Retinal pigment epithelial cell (primary cell): Measurements from ENCODE around the gene MIXL1.
"Not testable (repeated sequence)": the region's sequence is repeated elsewhere in the genome, so short reads cannot be mapped to it uniquely, and the experiment has no call there.

Experiments
- DNase-seq: peaks from one replicate; pipeline ENCODE4 v3.0.0-alpha.2; 2010; ENCODE audit warnings: low read depth
- H3K4me3 ChIP-seq: 2 replicates; pipeline ENCODE4 v1.5.1; 2011; ENCODE audit warnings: mild to moderate bottlenecking, low read length, control low read depth, moderate library complexity
- TF ChIP-seq, protein P1 (sequence below): conservative IDR thresholded peaks from 2 replicates; pipeline ENCODE4 v1.5.1; 2011; ENCODE audit warnings: low read depth, low read length, control low read depth, inconsistent platforms

The MIXL1 gene

DNA sequence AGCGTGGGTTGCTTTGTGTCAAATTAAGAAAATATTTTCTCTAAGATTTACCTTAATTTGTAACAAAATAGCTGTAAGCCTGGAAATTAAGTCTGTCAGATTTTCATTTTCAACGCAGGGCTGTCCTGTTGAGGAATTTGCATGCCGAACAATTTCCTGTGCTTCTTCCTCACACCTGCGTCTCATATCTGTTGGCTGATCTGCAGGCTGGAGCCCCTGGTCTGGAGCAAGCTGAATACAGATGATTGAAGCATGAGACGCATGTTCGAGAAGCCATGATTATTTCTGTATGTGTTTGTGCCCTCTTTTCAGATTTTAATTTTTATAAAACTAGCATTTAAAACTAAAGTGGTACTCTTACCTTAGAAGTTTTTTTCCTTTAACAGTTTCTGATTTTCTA is 9.8 kb downstream of the MIXL1 start:
- H3K4me3 ChIP-seq, result no peak overlapping the region
- no peak for DNase-seq
- TF ChIP-seq, protein P1, sequence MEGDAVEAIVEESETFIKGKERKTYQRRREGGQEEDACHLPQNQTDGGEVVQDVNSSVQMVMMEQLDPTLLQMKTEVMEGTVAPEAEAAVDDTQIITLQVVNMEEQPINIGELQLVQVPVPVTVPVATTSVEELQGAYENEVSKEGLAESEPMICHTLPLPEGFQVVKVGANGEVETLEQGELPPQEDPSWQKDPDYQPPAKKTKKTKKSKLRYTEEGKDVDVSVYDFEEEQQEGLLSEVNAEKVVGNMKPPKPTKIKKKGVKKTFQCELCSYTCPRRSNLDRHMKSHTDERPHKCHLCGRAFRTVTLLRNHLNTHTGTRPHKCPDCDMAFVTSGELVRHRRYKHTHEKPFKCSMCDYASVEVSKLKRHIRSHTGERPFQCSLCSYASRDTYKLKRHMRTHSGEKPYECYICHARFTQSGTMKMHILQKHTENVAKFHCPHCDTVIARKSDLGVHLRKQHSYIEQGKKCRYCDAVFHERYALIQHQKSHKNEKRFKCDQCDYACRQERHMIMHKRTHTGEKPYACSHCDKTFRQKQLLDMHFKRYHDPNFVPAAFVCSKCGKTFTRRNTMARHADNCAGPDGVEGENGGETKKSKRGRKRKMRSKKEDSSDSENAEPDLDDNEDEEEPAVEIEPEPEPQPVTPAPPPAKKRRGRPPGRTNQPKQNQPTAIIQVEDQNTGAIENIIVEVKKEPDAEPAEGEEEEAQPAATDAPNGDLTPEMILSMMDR, result no peak

DNA sequence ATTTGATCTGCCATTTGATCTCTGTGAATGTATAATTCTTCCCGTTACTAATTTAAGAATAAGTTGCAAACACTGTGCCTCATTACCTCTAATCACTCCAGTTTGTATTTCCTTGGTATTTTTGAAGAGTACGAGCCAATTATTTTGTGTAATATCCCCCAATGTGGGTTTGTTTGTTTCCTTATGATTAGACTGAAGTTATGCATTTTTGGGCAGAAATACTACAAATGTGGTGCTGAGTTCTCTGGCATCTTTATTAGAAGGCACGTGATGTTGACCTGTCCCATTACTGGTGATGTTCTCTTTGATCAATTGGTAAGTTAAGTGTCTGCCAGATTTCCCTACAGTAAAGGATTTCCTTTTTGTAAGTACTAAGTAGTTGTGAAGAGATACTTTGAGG is 10.3 kb downstream of the MIXL1 start:
- DNase-seq, result no peak
- TF ChIP-seq, protein P1, result no peak
- no peak overlapping the region for H3K4me3 ChIP-seq

DNA sequence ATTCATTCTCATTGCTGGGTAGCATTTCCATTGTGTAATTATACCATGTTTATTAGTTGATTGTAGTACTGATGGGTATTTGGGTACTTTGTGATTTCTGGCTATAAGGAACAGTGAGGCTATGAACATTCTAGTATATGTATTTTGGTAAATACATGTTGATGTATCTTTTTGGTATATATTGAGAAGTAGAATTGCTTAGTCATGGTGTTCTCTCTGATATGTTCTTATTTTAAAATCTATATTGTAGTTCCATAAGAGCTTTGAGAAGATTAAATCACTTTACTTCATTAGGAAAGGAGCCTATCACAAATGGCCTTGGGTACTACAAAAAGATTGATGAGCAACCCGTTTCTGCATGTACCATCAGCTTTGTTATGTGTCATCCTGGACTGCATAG is 13.4 kb downstream of the MIXL1 start:
- no peak for DNase-seq
- TF ChIP-seq, protein P1, result no peak
- no peak overlapping the region for H3K4me3 ChIP-seq

DNA sequence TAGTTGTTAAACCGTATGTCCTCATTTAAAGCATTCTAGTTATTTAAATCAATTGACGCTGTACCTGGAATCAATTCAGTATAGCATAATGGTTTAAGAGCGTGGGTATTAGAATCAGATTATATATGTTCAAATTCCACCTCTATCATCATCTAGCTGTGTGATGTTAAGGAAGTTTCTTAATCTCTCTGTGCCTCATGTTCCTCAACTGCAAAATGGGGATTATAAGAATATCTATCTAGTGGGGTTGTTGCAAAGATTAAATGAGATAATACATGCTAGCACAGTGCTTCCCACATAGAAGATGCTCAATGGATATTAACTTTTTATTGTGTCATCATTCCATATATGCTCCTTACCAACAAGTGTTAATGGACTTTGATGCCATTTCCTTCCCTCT is 16.0 kb downstream of the MIXL1 start:
- H3K4me3 ChIP-seq, result no peak overlapping the region
- no peak for DNase-seq
- TF ChIP-seq, protein P1, result no peak

DNA sequence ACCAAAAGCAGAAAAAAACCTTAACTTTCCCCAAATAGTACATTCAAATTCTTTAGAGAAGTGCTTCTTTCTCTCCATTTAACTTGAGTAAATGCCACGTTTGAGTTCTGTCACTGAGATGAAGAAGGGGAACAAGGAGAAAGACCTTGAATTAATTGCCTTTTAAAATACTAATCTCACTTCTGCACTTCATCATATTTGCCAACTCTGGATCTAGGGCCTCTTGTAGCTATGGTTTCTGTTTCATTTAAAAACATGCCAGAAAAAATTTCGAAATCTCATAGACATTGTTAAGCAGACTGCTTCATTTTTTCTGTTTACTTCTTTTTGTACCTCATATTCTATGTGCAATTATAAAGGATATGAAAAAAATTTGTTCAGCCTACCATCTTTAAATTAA is 24.6 kb downstream of the MIXL1 start:
- DNase-seq, result peak; percentile 11
- TF ChIP-seq, protein P1, result no peak
- H3K4me3 ChIP-seq, result no peak overlapping the region

DNA sequence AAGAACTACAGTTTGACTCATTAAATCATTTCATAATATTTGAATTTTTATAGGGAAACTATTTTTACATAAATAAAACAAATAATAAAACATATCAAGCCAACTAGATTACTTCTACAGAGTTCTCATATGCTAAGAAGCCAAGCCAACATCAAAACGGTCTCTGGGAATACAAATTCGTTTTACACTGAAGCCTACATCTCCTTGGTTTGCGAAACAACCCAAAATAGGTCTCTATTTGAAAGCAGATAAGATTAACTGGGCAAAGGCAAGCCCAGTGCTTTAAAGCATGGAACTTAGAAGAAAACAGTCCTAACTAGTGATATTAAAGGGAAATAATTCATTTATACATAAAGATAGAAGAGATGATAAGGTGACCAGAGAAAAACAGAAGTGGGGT is 25.3 kb downstream of the MIXL1 start:
- no peak for DNase-seq
- H3K4me3 ChIP-seq, result no peak overlapping the region
- TF ChIP-seq, protein P1, result no peak

DNA sequence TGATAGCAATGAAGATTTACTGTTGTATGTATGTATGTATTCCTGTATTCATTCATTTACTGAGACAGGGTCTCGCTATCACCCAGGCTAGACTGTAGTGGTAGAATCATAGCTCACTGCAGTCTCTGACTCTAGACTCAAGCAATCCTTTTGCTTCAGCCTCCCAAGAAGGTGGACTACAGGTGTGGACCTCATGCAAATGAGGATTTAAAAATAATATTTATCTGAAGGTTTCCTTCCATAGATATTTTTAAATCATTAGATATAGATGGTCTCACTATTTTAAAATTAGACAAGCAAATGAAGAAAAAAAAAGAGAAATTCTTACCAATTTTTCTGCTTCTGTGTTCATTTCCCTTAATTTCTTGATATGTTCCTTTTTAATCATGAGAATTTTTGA is 27.0 kb downstream of the MIXL1 start:
- TF ChIP-seq, protein P1, result no peak

DNA sequence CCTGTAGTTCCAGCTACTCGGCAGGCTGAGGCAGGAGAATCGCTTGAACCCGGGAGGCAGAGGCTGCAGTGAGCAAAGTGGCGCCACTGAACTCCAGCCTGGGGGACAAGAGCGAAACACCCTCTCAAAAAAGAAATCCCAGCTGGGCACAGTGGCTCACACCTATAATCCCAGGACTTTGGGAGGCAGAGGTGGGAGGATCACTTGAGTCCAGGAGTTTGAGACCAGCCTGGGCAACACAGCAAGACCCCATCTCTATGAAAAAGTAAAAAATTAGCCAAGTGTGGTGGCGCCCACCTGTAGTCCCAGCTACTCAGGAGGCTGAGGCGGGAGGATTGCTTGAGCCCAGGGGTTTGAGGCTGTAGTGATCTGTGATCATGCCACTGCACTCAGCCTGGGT is 29.4 kb downstream of the MIXL1 start:
- not testable (repeated sequence) for H3K4me3 ChIP-seq, DNase-seq

More for the DNA sequence above, 27.0 kb downstream of the MIXL1 start:
- no peak for DNase-seq
- no peak overlapping the region for H3K4me3 ChIP-seq
